Left lung (tissue), 10 donors: ENCODE data around the gene CCL11. TPM values are rescaled to one million over a fixed set of nuclear protein-coding genes. Genes with fewer than 3 reads are reported as not detected.

Experiments
- ATAC-seq: fragments of 200-7000 bp; cut with Tn5 transposase; one replicate; pipeline ENCODE4 v1.9.1; 2020; ENCODE audit warnings: moderate library complexity
- DNase-seq, 4 donors: peaks; one replicate each; pipeline ENCODE4 v3.0.0-alpha.2; 2013 to 2020
- H3K27ac ChIP-seq, 2 donors: fragments of 200-600 bp; sonication (generic) in 1 of 2; one replicate each; pipeline versions ENCODE4 v1.5.0 to v1.8.0; 2020 to 2021
- H3K27me3 ChIP-seq, 2 donors: fragments of 200-600 bp; sonication (generic) in 1 of 2; one replicate each; pipeline versions ENCODE4 v1.5.0 to v1.8.0; 2020 to 2021
- H3K36me3 ChIP-seq, 2 donors: fragments of 200-600 bp; sonication (generic) in 1 of 2; one replicate each; pipeline versions ENCODE4 v1.5.0 to v1.8.0; 2020 to 2021
- H3K4me1 ChIP-seq, 2 donors: fragments of 200-600 bp; one replicate each; pipeline ENCODE4 v1.8.0; 2021
- H3K4me3 ChIP-seq, 2 donors: fragments of 200-600 bp; sonication (generic) in 1 of 2; one replicate each; pipeline versions ENCODE4 v1.5.0 to v1.8.0; 2020 to 2021; ENCODE audit warnings: mild to moderate bottlenecking in 1 of 2
- H3K9me3 ChIP-seq, 2 donors: fragments of 200-600 bp; sonication (generic) in 1 of 2; one replicate each; pipeline versions ENCODE4 v1.5.0 to v1.8.0; 2020 to 2021
- CTCF ChIP-seq, 2 donors: fragments of 200-600 bp; sonication (generic) in 1 of 2; IDR thresholded peaks; one replicate each; pipeline versions ENCODE4 v1.5.0 to v1.8.0; 2021; ENCODE audit warnings: antibody characterized with exemption in 2 of 2
- intact Hi-C, 2 donors: fragments of 100-400 bp; cut with DNase I; formaldehyde crosslinking; loops; one replicate each; pipeline versions ENCODE4 v1.11.2 to v1.14.2; 2022
- polyA plus RNA-seq, 6 donors: library from polyadenylated mRNA; unstranded; fragments of 120-200 nt; gene quantifications; one replicate each; pipeline ENCODE4 v1.2.1, GENCODE V29; 2013; ENCODE audit not compliant: insufficient read length in 6 of 6
- total RNA-seq, 2 donors: library from RNA; stranded (reverse); fragmentation: NEBNext Ultra II Directional; extraction: Animal tissue kit (Norgen Biotek cat#: 25700); gene quantifications; one replicate each; pipeline ENCODE4 v1.2.1, GENCODE V29; 2021
- donor health status: DM: no; HTN: yes; CAD: no.
- donor health status: DM: no; HTN: no; CAD: no.

CCL11 gene
- total and polyA plus RNA-seq, 8 donors: 0.20 to 0.99 (median 0.39) TPM

- no peak overlapping the region for H3K27ac ChIP-seq
- no peak for TF ChIP-seq CTCF (IDR thresholded peaks at IDR 0.05)
- DNase-seq: no peak
- ATAC-seq: no peak
- no peak overlapping the region for H3K4me3 ChIP-seq
- intact Hi-C loops: no loop called here
- no peaks in the 10 kb centered on the region for H3K36me3 ChIP-seq
- no peaks in the 10 kb centered on the region for H3K27me3 ChIP-seq
- no peaks in the 10 kb centered on the region for H3K9me3 ChIP-seq
- no peaks in the 10 kb centered on the region for H3K4me1 ChIP-seq
Observed at GRCh38 chr17:34276826-34277225, 8.7 kb upstream of the CCL11 start.

- intact Hi-C loops: no loop called here
- DNase-seq: no peak
- H3K27ac ChIP-seq: no peak overlapping the region
- no peaks in the 10 kb centered on the region for H3K9me3 ChIP-seq
- no peaks in the 10 kb centered on the region for H3K27me3 ChIP-seq
- H3K4me3 ChIP-seq: no peak overlapping the region
- H3K36me3 ChIP-seq: no peaks in the 10 kb centered on the region
- no peaks in the 10 kb centered on the region for H3K4me1 ChIP-seq
- no peak for ATAC-seq
- no peak for TF ChIP-seq CTCF (IDR thresholded peaks at IDR 0.05)
Observed at GRCh38 chr17:34283571-34283970, 2.0 kb upstream of the CCL11 start.

GRCh38 chr17:34287875-34288274, 2.3 kb downstream of the CCL11 start:
- Histone ChIP-seq H3K27ac (no peak overlapping the region), H3K9me3 (no peaks in the 10 kb centered on the region), H3K36me3 (no peaks in the 10 kb centered on the region), H3K4me1 (no peaks in the 10 kb centered on the region), H3K27me3 (no peaks in the 10 kb centered on the region), H3K4me3 (no peak overlapping the region)
- DNase-seq: no peak
- no peak for TF ChIP-seq CTCF (IDR thresholded peaks at IDR 0.05)
- ATAC-seq: no peak
- intact Hi-C loops: no loop called here

- Histone ChIP-seq H3K4me1 (no peaks in the 10 kb centered on the region), H3K9me3 (no peaks in the 10 kb centered on the region), H3K27me3 (no peaks in the 10 kb centered on the region), H3K4me3 (no peak overlapping the region), H3K36me3 (no peaks in the 10 kb centered on the region), H3K27ac (no peak overlapping the region)
- DNase-seq: no peak
- ATAC-seq: no peak
- TF ChIP-seq CTCF (IDR thresholded peaks at IDR 0.05): no peak
- intact Hi-C loops: no loop called here
Observed at GRCh38 chr17:34290586-34290985, 5.0 kb downstream of the CCL11 start.

GRCh38 chr17:34291721-34292348, 6.3 kb downstream of the CCL11 start:
- Histone ChIP-seq H3K4me3 (no peak overlapping the region), H3K27me3 (no peaks in the 10 kb centered on the region), H3K9me3 (no peaks in the 10 kb centered on the region), H3K4me1 (no peaks in the 10 kb centered on the region), H3K27ac (no peak overlapping the region), H3K36me3 (no peaks in the 10 kb centered on the region)
- DNase-seq: no peak
- no peak for TF ChIP-seq CTCF (IDR thresholded peaks at IDR 0.05)
- peak; percentile 83 for ATAC-seq
- intact Hi-C loops: no loop called here
